HG03039 (cell line): ENCODE data around the gene AP3S2.
"Not testable (repeated sequence)": the region's sequence is repeated elsewhere in the genome, so short reads cannot be mapped to it uniquely, and the experiment has no call there.

ENCODE experiments used
- ATAC-seq: cut with Tn5 transposase; IDR thresholded peaks from one replicate; pipeline ENCODE4 v1.9.1; 2021; ENCODE audit warnings: mild to moderate bottlenecking, moderate library complexity; ENCODE audit not compliant: unreplicated experiment

AP3S2 gene

GRCh38 chr15:89870006-89870405 lies 23.8 kb downstream of the AP3S2 start:
- no peak for ATAC-seq

GRCh38 chr15:89869490-89869889 lies 24.3 kb downstream of the AP3S2 start:
- ATAC-seq, result not testable (repeated sequence)

- ATAC-seq, result no peak
Measured at GRCh38 chr15:89864958-89865739, 28.6 kb downstream of the AP3S2 start.

- no peak for ATAC-seq
Measured at GRCh38 chr15:89863918-89864317, 29.9 kb downstream of the AP3S2 start.

GRCh38 chr15:89860891-89861290 lies 32.9 kb downstream of the AP3S2 start:
- ATAC-seq, result no peak

GRCh38 chr15:89860431-89860830 lies 33.4 kb downstream of the AP3S2 start:
- ATAC-seq, result no peak

GRCh38 chr15:89858661-89859458 lies 34.9 kb downstream of the AP3S2 start:
- ATAC-seq, result no peak

GRCh38 chr15:89857673-89858072 lies 36.1 kb downstream of the AP3S2 start:
- ATAC-seq, result no peak

GRCh38 chr15:89855948-89856347 lies 37.8 kb downstream of the AP3S2 start:
- no peak for ATAC-seq

- not testable (repeated sequence) for ATAC-seq
Measured at GRCh38 chr15:89854863-89855262, 38.9 kb downstream of the AP3S2 start.

- ATAC-seq, result no peak
Measured at GRCh38 chr15:89852342-89852995, 41.3 kb downstream of the AP3S2 start.

DNA sequence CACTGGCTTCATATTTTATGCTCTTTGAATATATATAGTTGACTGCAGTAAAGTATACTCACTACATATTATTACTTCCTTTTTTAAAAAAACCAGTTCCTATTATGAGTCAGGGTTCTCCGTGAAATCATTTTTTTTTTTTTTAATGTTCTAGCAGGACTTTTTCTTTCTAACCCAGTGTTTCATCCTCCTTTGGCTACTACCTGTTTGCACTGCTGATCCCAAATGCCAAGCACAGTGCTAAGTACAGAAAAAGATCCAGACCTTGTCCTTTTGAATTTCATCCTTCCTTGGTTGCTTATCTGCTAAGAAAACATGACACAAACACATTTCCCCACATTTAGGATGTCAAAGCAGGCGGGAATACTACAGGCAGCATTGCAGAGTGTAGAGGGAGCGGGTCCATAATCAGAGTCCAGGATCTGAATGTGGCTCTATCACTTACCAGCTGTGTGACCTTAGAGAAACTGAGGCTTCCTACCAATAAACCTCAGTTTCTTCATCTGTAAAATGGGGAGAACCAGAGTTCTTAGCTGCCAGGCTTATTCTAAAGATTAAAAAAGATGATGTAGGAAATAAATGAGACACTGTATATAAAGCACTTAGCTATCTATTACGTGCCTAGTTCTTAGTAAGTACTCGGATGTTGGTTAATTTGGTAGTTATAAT lies 42.0 kb downstream of the AP3S2 start:
- no peak for ATAC-seq

- no peak for ATAC-seq
Measured at GRCh38 chr15:89848970-89849292, 44.9 kb downstream of the AP3S2 start.

- no peak for ATAC-seq
Measured at GRCh38 chr15:89847101-89847500, 46.7 kb downstream of the AP3S2 start.

DNA sequence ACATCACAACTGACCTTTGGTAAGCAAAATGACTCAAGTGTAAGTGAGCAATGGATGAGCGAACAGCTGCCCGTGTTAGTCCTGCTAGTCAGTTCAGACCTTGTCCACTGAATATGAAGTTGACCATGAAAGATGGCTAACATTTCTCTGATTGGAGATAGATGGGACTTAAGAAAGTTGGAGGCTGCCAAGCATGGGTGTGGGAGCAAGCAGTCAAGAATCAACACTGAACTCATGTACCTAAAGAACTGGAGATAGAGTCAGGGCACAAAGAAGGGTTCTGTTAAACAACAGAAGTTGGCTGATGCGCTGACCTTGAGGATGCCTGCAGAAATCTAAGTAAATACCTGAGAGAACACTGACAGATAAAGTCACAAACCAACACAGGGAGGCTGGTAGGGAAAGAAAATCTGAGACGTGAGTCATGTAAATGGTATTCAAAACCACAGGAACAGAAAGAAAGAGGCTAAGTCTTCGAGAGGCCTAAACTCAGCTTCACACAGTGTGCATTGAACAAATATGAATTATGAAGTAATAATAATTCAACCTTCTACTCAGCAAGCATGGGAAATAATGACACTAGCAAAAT lies 48.4 kb downstream of the AP3S2 start:
- ATAC-seq, result no peak

DNA sequence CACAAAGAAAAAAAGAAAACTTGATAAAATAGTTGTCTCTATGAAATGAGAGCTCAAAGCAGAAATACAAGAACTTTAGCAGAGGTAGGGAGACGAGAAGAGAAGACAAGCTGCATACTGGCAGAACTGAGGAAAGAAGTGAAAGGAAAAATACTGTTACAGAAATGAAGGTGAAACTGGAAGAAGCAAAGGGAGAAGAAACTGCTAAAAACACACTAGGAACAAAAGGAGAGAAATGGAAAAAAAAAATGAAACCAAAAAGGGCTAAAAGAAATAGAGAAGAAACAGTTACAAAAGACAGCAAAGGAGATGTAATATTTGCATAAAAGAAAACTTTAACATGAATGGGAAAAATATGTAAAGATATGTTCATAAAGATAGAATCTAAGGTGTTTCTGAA lies 51.8 kb downstream of the AP3S2 start:
- no peak for ATAC-seq

GRCh38 chr15:89841306-89841705 lies 52.5 kb downstream of the AP3S2 start:
- ATAC-seq, result no peak

- ATAC-seq, result no peak
Measured at GRCh38 chr15:89839167-89839810, 54.5 kb downstream of the AP3S2 start.

GRCh38 chr15:89837830-89838178 lies 56.0 kb downstream of the AP3S2 start:
- ATAC-seq, result no peak

- ATAC-seq, result no peak
Measured at GRCh38 chr15:89837134-89837829, 56.5 kb downstream of the AP3S2 start.
